ENCODE data around the gene ZFPM1.

ZFPM1 gene

GRCh38 chr16:88473666-88474534 lies 20.8 kb downstream of the ZFPM1 start:
- TF ChIP-seq CREB1 (IDR thresholded peaks at IDR 0.05; ENCODE audit: low read depth) = no peak

- no peak for TF ChIP-seq TCF12 (IDR thresholded peaks at IDR 0.05; ENCODE audit: low read depth)
- no peak for TF ChIP-seq ZBTB7A (IDR thresholded peaks at IDR 0.05; ENCODE audit: low read depth)
- TF ChIP-seq FOXM1 (IDR thresholded peaks at IDR 0.05; ENCODE audit: borderline replicate concordance, low read depth) = no peak
- TF ChIP-seq YY1 (IDR thresholded peaks at IDR 0.05; ENCODE audit: low read depth) = no peak
- TF ChIP-seq TAF1 (IDR thresholded peaks at IDR 0.05; ENCODE audit: low read depth) = no peak
- no peak for TF ChIP-seq REST (IDR thresholded peaks at IDR 0.05; ENCODE audit: low read depth)
- TF ChIP-seq EP300 (IDR thresholded peaks at IDR 0.05; ENCODE audit: borderline replicate concordance) = no peak
- no peak for TF ChIP-seq NFIC (IDR thresholded peaks at IDR 0.05)
- no peak for TF ChIP-seq CEBPB (IDR thresholded peaks at IDR 0.05)
- TF ChIP-seq CREB1 (IDR thresholded peaks at IDR 0.05; ENCODE audit: low read depth) = no peak
- no peak for TF ChIP-seq RAD21 (IDR thresholded peaks at IDR 0.05; ENCODE audit: low read depth)
- TF ChIP-seq EGR1 (IDR thresholded peaks at IDR 0.05) = no peak
- TF ChIP-seq USF1 (IDR thresholded peaks at IDR 0.05) = no peak
These were observed 22.0 kb downstream of the ZFPM1 start for GRCh38 chr16:88475037-88475436.

GRCh38 chr16:88476203-88476602 lies 23.1 kb downstream of the ZFPM1 start:
- TF ChIP-seq TCF12 (IDR thresholded peaks at IDR 0.05; ENCODE audit: low read depth) (no peak), TAF1 (IDR thresholded peaks at IDR 0.05; ENCODE audit: low read depth) (no peak), NFIC (IDR thresholded peaks at IDR 0.05) (no peak), YY1 (IDR thresholded peaks at IDR 0.05; ENCODE audit: low read depth) (no peak), EGR1 (IDR thresholded peaks at IDR 0.05) (no peak), USF1 (IDR thresholded peaks at IDR 0.05) (no peak), MAX (IDR thresholded peaks at IDR 0.05) (no peak), CEBPB (IDR thresholded peaks at IDR 0.05) (no peak), REST (IDR thresholded peaks at IDR 0.05; ENCODE audit: low read depth) (no peak), RAD21 (IDR thresholded peaks at IDR 0.05; ENCODE audit: low read depth) (no peak), ZBTB7A (IDR thresholded peaks at IDR 0.05; ENCODE audit: low read depth) (no peak), CREB1 (IDR thresholded peaks at IDR 0.05; ENCODE audit: low read depth) (no peak)

GRCh38 chr16:88476817-88477397 lies 23.8 kb downstream of the ZFPM1 start:
- TF ChIP-seq TAF1 (IDR thresholded peaks at IDR 0.05; ENCODE audit: low read depth) (no peak), TCF12 (IDR thresholded peaks at IDR 0.05; ENCODE audit: low read depth) (no peak), FOXM1 (IDR thresholded peaks at IDR 0.05; ENCODE audit: borderline replicate concordance, low read depth) (no peak), ZBTB7A (IDR thresholded peaks at IDR 0.05; ENCODE audit: low read depth) (no peak), CREB1 (IDR thresholded peaks at IDR 0.05; ENCODE audit: low read depth) (no peak), EGR1 (IDR thresholded peaks at IDR 0.05) (no peak), YY1 (IDR thresholded peaks at IDR 0.05; ENCODE audit: low read depth) (no peak), USF1 (IDR thresholded peaks at IDR 0.05) (no peak), EP300 (IDR thresholded peaks at IDR 0.05; ENCODE audit: borderline replicate concordance) (no peak), NFIC (IDR thresholded peaks at IDR 0.05) (no peak), MAX (IDR thresholded peaks at IDR 0.05) (no peak)
